ENCODE data around the gene PRKCZ. TPM values are rescaled to one million over a fixed set of nuclear protein-coding genes. Genes with fewer than 3 reads are reported as not detected.

Gene PRKCZ
- total RNA-seq, 4 donors from 2014 or later, result 3.1 to 5.4 (median 4.7) TPM

GRCh38 chr1:2202843-2203601 lies 152.8 kb downstream of the PRKCZ start:
- no peaks in the 10 kb centered on the region for H3K36me3 ChIP-seq
- TF ChIP-seq POLR2AphosphoS5 (IDR thresholded peaks at IDR 0.05) (no peak), EP300 (IDR thresholded peaks at IDR 0.05) (no peak), CTCF (IDR thresholded peaks at IDR 0.05) (no peak), POLR2A (IDR thresholded peaks at IDR 0.05; ENCODE audit: low read depth) (no peak)
- 90% methylated on average over 9 of the region's 15 CpGs for WGBS
- peaks cover 57 to 80% (median 77%) of the 10 kb centered on the region in 4 donors for H3K4me1 ChIP-seq
- H3K27me3 ChIP-seq, result no peaks in the 10 kb centered on the region
- H3K27ac ChIP-seq (replicated peaks in 1 of 4), result peak overlapping the region; percentile 85 to 93 (median 89)
- H3K9me3 ChIP-seq, result no peaks in the 10 kb centered on the region
- DNase-seq (ENCODE audit: extremely low spot score), result no peak
- intact Hi-C loops (cut with DNase I), result no loop called here
- no peak overlapping the region for H3K4me3 ChIP-seq

- intact Hi-C loops (cut with DNase I), result no loop called here
- H3K27me3 ChIP-seq, result no peaks in the 10 kb centered on the region
- TF ChIP-seq POLR2AphosphoS5 (IDR thresholded peaks at IDR 0.05) (no peak), CTCF (IDR thresholded peaks at IDR 0.05) (no peak), EP300 (IDR thresholded peaks at IDR 0.05) (no peak), POLR2A (IDR thresholded peaks at IDR 0.05; ENCODE audit: low read depth) (no peak)
- H3K4me1 ChIP-seq, result peaks cover 60 to 81% (median 78%) of the 10 kb centered on the region in 4 donors
- H3K36me3 ChIP-seq, result no peaks in the 10 kb centered on the region
- 16% methylated on average over 10 of the region's 25 CpGs for WGBS
- peak overlapping the region; percentile 85 to 93 (median 89) for H3K27ac ChIP-seq (replicated peaks in 1 of 4)
- no peak for DNase-seq (ENCODE audit: extremely low spot score)
- H3K9me3 ChIP-seq, result no peaks in the 10 kb centered on the region
- H3K4me3 ChIP-seq, result peak overlapping the region; percentile 56 to 68 (median 60)
Measured at GRCh38 chr1:2203671-2204414, 153.6 kb downstream of the PRKCZ start.

- H3K27ac ChIP-seq (replicated peaks in 1 of 4), result peak overlapping the region; percentile 85 to 93 (median 89)
- intact Hi-C loops (cut with DNase I), result loop anchor here (5.0 kb wide), 1 partner anchor 108 kb away; no protein-coding TSS in a partner anchor
- peak; percentile 97 for DNase-seq (ENCODE audit: extremely low spot score)
- H3K4me1 ChIP-seq, result peaks cover 61 to 81% (median 80%) of the 10 kb centered on the region in 4 donors
- H3K36me3 ChIP-seq, result no peaks in the 10 kb centered on the region
- TF ChIP-seq POLR2AphosphoS5 (IDR thresholded peaks at IDR 0.05) (peak; percentile 51 to 67), EP300 (IDR thresholded peaks at IDR 0.05) (no peak), POLR2A (IDR thresholded peaks at IDR 0.05; ENCODE audit: low read depth) (peak; percentile 23)
- H3K9me3 ChIP-seq, result no peaks in the 10 kb centered on the region
- peak overlapping the region; percentile 56 to 68 (median 60) for H3K4me3 ChIP-seq
- 3% methylated on average over 9 of the region's 60 CpGs for WGBS
- no peaks in the 10 kb centered on the region for H3K27me3 ChIP-seq
Measured at GRCh38 chr1:2204415-2205190, 154.4 kb downstream of the PRKCZ start.

- Histone ChIP-seq H3K36me3 (no peaks in the 10 kb centered on the region), H3K4me3 (peak overlapping the region; percentile 56 to 68 (median 61)), H3K4me1 (peaks cover 54 to 81% (median 80%) of the 10 kb centered on the region in 4 donors), H3K27ac (replicated peaks in 1 of 4) (peak overlapping the region; percentile 83 to 95 (median 90)), H3K9me3 (no peaks in the 10 kb centered on the region), H3K27me3 (no peaks in the 10 kb centered on the region)
- WGBS, result no CpG with 5 or more reads among the region's 84 CpGs
- TF ChIP-seq POLR2A (IDR thresholded peaks at IDR 0.05; ENCODE audit: low read depth) (no peak), EP300 (IDR thresholded peaks at IDR 0.05) (no peak), CTCF (IDR thresholded peaks at IDR 0.05) (peak in 1 of 3 experiments; percentile 34), POLR2AphosphoS5 (IDR thresholded peaks at IDR 0.05) (peak; percentile 69 to 85)
- DNase-seq (ENCODE audit: extremely low spot score), result peak; percentile 100
- intact Hi-C loops (cut with DNase I), result loop anchor here (5.0 kb wide), 1 partner anchor 107 kb away; no protein-coding TSS in a partner anchor
Measured at GRCh38 chr1:2205191-2205952, 155.2 kb downstream of the PRKCZ start.

Data from esophagus muscularis mucosa (tissue), 4 donors.